ENCODE results near the gene AGL. TPM values are rescaled to one million over a fixed set of nuclear protein-coding genes. Genes with fewer than 3 reads are reported as not detected.
"Not testable (repeated sequence)": the region's sequence is repeated elsewhere in the genome, so short reads cannot be mapped to it uniquely, and the experiment has no call there.

The AGL gene
- total and polyA plus RNA-seq, 2 of the 4 experiments (the other 2 are of a cell fraction): 2.4 to 7.0 TPM

- intact Hi-C loops (cut with micrococcal nuclease) (no loop called here), dilution Hi-C loops (cut with HindIII; ENCODE audit: low sequenced_read_pairs, unreplicated experiment) (no loop called here)
- CTCF ChIA-PET: interaction anchor here (0.6 to 1.0 kb wide), 4 partner anchors 8 to 244 kb away, joined by 3 read pairs; no protein-coding TSS in a partner anchor
Measured at GRCh38 chr1:99843760-99844159, 6.4 kb upstream of the AGL start.

DNA sequence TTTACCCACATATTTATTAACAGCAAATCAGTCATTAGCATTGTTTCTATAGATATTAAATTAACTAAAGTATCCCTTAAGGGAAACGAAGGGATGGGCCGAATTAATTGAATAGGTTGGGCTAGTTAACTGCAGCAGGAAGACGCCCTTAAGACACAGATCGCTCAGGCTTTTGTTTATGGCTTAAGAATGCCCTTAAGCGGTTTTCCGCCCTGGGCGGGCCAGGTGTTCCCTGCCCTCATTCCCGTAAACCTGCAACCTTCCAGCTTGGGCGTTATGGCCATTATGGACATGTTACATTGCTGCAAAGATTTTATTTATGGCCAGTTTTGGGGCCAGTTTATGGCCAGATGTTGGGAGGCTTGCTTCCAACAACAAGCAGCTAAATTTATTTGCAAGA lies 5.0 kb upstream of the AGL start:
- H3K4me1 ChIP-seq (ENCODE audit: control insufficient read depth, insufficient read depth, low read length); H3K4me3 ChIP-seq (ENCODE audit: insufficient read depth, low read depth, low read length); intact Hi-C loops (cut with micrococcal nuclease); H4K91ac ChIP-seq (ENCODE audit: insufficient read depth, low read depth, low read length); CTCF ChIA-PET; H2BK120ac ChIP-seq (ENCODE audit: low read depth, low read length); DNase-seq; H2BK15ac ChIP-seq (ENCODE audit: low read depth, low read length); H3K36me3 ChIP-seq (ENCODE audit: control insufficient read depth, insufficient read depth, low read length); POLR2A ChIA-PET (ENCODE audit: unreplicated experiment); H4K20me1 ChIP-seq (ENCODE audit: insufficient read depth, low read length); H3K4ac ChIP-seq (ENCODE audit: low read depth, low read length); H3K79me1 ChIP-seq (ENCODE audit: low read depth in 1 of 2, low read length in 2 of 2); ATAC-seq (ENCODE audit: low read depth); H3K23ac ChIP-seq (ENCODE audit: low read depth, low read length); H4K5ac ChIP-seq (ENCODE audit: low read depth, low read length); H4K8ac ChIP-seq (ENCODE audit: low read depth in 2 of 2, low read length in 2 of 2); H2BK5ac ChIP-seq (ENCODE audit: low read depth, low read length, poor library complexity, severe bottlenecking); dilution Hi-C loops (cut with HindIII; ENCODE audit: low sequenced_read_pairs, unreplicated experiment); H3K27ac ChIP-seq (ENCODE audit: insufficient read depth, low read length); H2AK5ac ChIP-seq (ENCODE audit: low read depth, low read length); H3K9me3 ChIP-seq (ENCODE audit: control insufficient read depth, insufficient read depth, low read length); H3K27me3 ChIP-seq (ENCODE audit: control insufficient read depth, insufficient read depth, low read length); H3K4me2 ChIP-seq (ENCODE audit: low read depth, low read length); in situ Hi-C loops (cut with MboI; ENCODE audit: low sequenced_read_pairs); H2AFZ ChIP-seq (replicated peaks; ENCODE audit: low read length, poor library complexity); H3K9ac ChIP-seq (ENCODE audit: low read depth, low read length); BruUV-seq (replicated peaks); H3K56ac ChIP-seq (ENCODE audit: extremely low read depth, insufficient read depth, low read length); H2AK9ac ChIP-seq (replicated peaks; ENCODE audit: low read depth, low read length, poor library complexity); H3K18ac ChIP-seq (ENCODE audit: low read depth, low read length); H3K14ac ChIP-seq (replicated peaks; ENCODE audit: low read depth, low read length); H3K9me1 ChIP-seq (ENCODE audit: insufficient read depth, low read length); H2BK20ac ChIP-seq (ENCODE audit: low read depth, low read length): not testable (repeated sequence)
- no CpG with 5 or more reads among the region's 9 CpGs for WGBS, 2 experiments (ENCODE audit: extremely low coverage in 2 of 2, insufficient read length in 1 of 2)

More at GRCh38 chr1:99843760-99844159, 6.4 kb upstream of the AGL start:
- no peaks in the 10 kb centered on the region for H3K79me1 ChIP-seq (ENCODE audit: low read depth in 1 of 2, low read length in 2 of 2)
- H2AFZ ChIP-seq (replicated peaks; ENCODE audit: low read length, poor library complexity): no peak overlapping the region
- H3K4me2 ChIP-seq (ENCODE audit: low read depth, low read length): no peak overlapping the region
- H2AK9ac ChIP-seq (replicated peaks; ENCODE audit: low read depth, low read length, poor library complexity): no peak overlapping the region
- H3K27ac ChIP-seq (ENCODE audit: insufficient read depth, low read length): no peak overlapping the region
- no peak overlapping the region for H2BK120ac ChIP-seq (ENCODE audit: low read depth, low read length)
- H3K14ac ChIP-seq (replicated peaks; ENCODE audit: low read depth, low read length): no peak overlapping the region
- in situ Hi-C loops (cut with MboI; ENCODE audit: low sequenced_read_pairs): no loop called here
- H3K23ac ChIP-seq (ENCODE audit: low read depth, low read length): no peak overlapping the region
- POLR2A ChIA-PET (ENCODE audit: unreplicated experiment): no interaction called here
- no peaks in the 10 kb centered on the region for H3K36me3 ChIP-seq (ENCODE audit: control insufficient read depth, insufficient read depth, low read length)
- H4K8ac ChIP-seq (ENCODE audit: low read depth in 2 of 2, low read length in 2 of 2): no peak overlapping the region
- no peak overlapping the region for H2AK5ac ChIP-seq (ENCODE audit: low read depth, low read length)
- no CpG with 5 or more reads among the region's 2 CpGs for WGBS, 2 experiments (ENCODE audit: extremely low coverage in 2 of 2, insufficient read length in 1 of 2)
- no peaks in the 10 kb centered on the region for H4K20me1 ChIP-seq (ENCODE audit: insufficient read depth, low read length)
- H2BK15ac ChIP-seq (ENCODE audit: low read depth, low read length): no peak overlapping the region
- no peak for TF ChIP-seq RCOR1 (IDR thresholded peaks at IDR 0.05; ENCODE audit: insufficient replicate concordance, low read length)
- TF ChIP-seq FOS (IDR thresholded peaks at IDR 0.05; ENCODE audit: low read depth, low read length): no peak
- TF ChIP-seq SMC3 (IDR thresholded peaks at IDR 0.05; ENCODE audit: low read depth, low read length): no peak
- no peak for TF ChIP-seq MAFK (IDR thresholded peaks at IDR 0.05; ENCODE audit: low read depth, low read length)
- no peak for TF ChIP-seq USF2 (IDR thresholded peaks at IDR 0.05; ENCODE audit: low read depth, low read length)
- TF ChIP-seq MAZ (IDR thresholded peaks at IDR 0.05; ENCODE audit: borderline replicate concordance, low read depth, low read length): no peak
- TF ChIP-seq ELK1 (IDR thresholded peaks at IDR 0.05; ENCODE audit: borderline replicate concordance, low read depth, low read length): no peak
- no peak for TF ChIP-seq RFX5 (IDR thresholded peaks at IDR 0.05; ENCODE audit: low read depth, low read length)
- H3K4ac ChIP-seq (ENCODE audit: low read depth, low read length): no peak overlapping the region
- H2BK5ac ChIP-seq (ENCODE audit: low read depth, low read length, poor library complexity, severe bottlenecking): no peak overlapping the region
- no peak overlapping the region for H4K5ac ChIP-seq (ENCODE audit: low read depth, low read length)
- H3K4me3 ChIP-seq (ENCODE audit: insufficient read depth, low read depth, low read length): no peak overlapping the region
- ATAC-seq (ENCODE audit: low read depth) (no peak), DNase-seq (no peak)
- no peaks in the 10 kb centered on the region for H3K9me1 ChIP-seq (ENCODE audit: insufficient read depth, low read length)
- no peak overlapping the region for H4K91ac ChIP-seq (ENCODE audit: insufficient read depth, low read depth, low read length)
- no peak overlapping the region for H3K9ac ChIP-seq (ENCODE audit: low read depth, low read length)
- H3K56ac ChIP-seq (ENCODE audit: extremely low read depth, insufficient read depth, low read length): no peak overlapping the region
- H3K4me1 ChIP-seq (ENCODE audit: control insufficient read depth, insufficient read depth, low read length): no peaks in the 10 kb centered on the region
- no peaks in the 10 kb centered on the region for H3K9me3 ChIP-seq (ENCODE audit: control insufficient read depth, insufficient read depth, low read length)
- no peaks in the 10 kb centered on the region for H3K27me3 ChIP-seq (ENCODE audit: control insufficient read depth, insufficient read depth, low read length)
- no peak overlapping the region for H3K18ac ChIP-seq (ENCODE audit: low read depth, low read length)
- no peak overlapping the region for H2BK20ac ChIP-seq (ENCODE audit: low read depth, low read length)
- BruUV-seq (replicated peaks): no TSS peak

Data from IMR-90 (cell line).